ENCODE results near the gene MSL1.

Gene MSL1, protein sequence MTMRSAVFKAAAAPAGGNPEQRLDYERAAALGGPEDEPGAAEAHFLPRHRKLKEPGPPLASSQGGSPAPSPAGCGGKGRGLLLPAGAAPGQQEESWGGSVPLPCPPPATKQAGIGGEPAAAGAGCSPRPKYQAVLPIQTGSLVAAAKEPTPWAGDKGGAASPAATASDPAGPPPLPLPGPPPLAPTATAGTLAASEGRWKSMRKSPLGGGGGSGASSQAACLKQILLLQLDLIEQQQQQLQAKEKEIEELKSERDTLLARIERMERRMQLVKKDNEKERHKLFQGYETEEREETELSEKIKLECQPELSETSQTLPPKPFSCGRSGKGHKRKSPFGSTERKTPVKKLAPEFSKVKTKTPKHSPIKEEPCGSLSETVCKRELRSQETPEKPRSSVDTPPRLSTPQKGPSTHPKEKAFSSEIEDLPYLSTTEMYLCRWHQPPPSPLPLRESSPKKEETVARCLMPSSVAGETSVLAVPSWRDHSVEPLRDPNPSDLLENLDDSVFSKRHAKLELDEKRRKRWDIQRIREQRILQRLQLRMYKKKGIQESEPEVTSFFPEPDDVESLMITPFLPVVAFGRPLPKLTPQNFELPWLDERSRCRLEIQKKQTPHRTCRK

GRCh38 chr17:40121181-40122135 is at the start of gene MSL1:
TSS of gene MSL1 (plus strand) at chr17:40121971. CDS start at chr17:40122613, 642 bp downstream.
- peak; percentile 84 for DNase-seq (ENCODE audit: low spot score)

GRCh38 chr17:40072040-40072734 is 49.6 kb upstream of the MSL1 start:
- peak; percentile 89 for DNase-seq (ENCODE audit: low spot score)

DNA sequence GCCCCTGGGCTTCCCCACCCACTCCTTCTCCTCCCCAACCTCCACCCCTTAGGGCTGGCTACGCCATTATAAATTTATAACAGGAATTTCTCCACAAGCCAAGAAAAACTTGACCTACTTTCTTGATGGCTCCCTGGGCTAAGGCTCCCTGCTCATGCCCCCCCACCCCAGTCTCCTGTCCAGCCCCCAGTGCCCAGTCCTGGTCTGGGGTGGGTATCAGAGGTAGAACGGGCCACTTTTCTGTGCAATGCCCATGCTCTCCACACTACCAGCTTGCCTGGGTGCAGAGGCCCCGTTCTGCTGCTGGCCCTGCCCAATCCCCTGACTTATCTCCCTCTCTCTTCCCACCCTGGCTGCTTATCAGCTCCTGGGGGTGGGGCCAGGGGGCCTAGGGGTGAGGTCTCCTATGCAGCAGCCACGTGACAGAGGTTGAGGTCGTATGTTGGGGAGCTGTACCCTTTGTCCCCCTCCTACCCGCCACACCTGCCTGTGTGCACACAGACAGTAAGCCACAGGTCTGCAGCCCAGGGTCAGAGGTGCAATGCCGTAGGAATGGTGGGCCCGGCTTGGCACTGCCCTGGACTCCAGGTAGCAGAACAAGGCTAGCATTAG is 48.9 kb upstream of the MSL1 start:
- peak; percentile 76 for DNase-seq (ENCODE audit: low spot score)

DNA sequence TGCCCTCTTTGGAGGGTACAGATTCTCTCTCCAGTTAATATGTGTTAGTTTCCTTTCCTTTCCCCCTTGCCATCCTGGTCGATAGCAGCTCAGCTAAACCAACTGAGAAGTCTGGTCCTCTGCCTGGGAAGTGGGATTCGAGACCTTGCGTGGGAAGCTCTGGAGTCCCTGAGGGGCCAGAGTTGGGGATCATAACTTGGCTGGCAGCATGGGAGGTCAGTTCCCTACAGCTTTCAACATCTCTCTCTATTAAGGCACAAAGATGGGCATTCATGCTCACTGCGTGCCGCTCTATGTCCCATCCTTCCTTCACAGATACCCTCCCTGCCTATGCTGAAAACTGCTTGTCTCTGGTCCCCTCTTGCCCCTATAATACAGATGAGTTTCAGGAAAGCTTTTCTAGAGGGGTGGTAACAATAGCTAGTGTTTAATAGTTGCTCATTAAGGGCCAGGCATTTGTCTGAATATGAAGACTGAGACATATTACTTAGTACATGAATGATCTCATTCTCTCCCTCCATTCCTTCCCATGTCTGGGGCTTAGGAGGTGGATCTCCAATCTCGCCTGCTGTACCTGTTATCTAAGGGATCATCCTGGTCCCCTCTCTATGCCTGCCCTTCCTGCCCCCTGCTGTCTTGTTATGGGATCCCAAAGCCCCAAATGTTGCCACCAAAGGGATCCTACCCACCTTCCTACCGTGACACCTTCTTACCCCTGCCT is 48.2 kb upstream of the MSL1 start:
- peak; percentile 17 for DNase-seq (ENCODE audit: low spot score)

GRCh38 chr17:40074175-40074512 is 47.6 kb upstream of the MSL1 start:
- peak; percentile 5 for DNase-seq (ENCODE audit: low spot score)

- peak; percentile 64 for DNase-seq (ENCODE audit: low spot score)
These were observed 46.9 kb upstream of the MSL1 start for GRCh38 chr17:40074871-40075200.

DNA sequence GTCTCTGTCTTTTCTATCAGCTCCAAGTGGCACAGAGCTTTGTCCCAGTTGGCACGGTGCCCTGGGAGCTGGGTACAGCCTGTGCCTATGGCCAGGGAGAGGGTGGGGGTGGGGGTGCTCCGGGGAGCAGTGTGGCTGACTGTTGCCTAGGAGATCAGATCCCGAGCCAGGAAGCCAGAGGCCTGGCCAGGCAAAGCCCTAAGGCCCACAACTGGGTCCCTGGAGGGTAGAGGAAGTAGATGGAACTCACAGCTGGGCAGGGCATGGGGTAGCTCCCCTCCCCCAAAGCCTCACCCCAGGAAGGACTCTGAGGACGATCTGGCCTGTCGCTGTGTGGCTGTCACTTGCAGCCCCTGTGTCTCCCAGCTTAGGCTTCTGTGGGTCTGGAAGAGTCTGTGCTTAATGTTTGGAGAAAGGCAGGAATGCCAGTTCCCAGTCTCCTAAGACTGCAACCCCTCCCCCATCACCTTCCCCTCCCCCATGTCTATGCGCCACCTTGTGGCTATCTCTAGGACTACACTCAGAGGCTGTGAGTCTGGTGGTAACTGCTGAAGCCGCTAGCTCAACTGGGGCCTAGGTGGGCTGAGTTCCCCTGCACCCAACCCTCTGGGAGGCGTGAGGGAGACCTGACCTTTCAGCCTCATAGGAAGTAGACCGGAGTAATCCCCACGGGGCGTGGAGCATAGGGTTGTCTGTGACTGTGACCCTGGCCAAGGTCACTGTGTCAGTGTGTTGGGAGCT is 46.4 kb upstream of the MSL1 start:
- peak; percentile 85 for DNase-seq (ENCODE audit: low spot score)

GRCh38 chr17:40075942-40076498 is 45.8 kb upstream of the MSL1 start:
- no peak for DNase-seq (ENCODE audit: low spot score)

- DNase-seq (ENCODE audit: low spot score) = no peak
These were observed 45.2 kb upstream of the MSL1 start for GRCh38 chr17:40076591-40076990.

- no peak for DNase-seq (ENCODE audit: low spot score)
These were observed 42.2 kb upstream of the MSL1 start for GRCh38 chr17:40079545-40079944.

GRCh38 chr17:40084477-40084876 is 37.3 kb upstream of the MSL1 start:
- DNase-seq (ENCODE audit: low spot score) = no peak

DNA sequence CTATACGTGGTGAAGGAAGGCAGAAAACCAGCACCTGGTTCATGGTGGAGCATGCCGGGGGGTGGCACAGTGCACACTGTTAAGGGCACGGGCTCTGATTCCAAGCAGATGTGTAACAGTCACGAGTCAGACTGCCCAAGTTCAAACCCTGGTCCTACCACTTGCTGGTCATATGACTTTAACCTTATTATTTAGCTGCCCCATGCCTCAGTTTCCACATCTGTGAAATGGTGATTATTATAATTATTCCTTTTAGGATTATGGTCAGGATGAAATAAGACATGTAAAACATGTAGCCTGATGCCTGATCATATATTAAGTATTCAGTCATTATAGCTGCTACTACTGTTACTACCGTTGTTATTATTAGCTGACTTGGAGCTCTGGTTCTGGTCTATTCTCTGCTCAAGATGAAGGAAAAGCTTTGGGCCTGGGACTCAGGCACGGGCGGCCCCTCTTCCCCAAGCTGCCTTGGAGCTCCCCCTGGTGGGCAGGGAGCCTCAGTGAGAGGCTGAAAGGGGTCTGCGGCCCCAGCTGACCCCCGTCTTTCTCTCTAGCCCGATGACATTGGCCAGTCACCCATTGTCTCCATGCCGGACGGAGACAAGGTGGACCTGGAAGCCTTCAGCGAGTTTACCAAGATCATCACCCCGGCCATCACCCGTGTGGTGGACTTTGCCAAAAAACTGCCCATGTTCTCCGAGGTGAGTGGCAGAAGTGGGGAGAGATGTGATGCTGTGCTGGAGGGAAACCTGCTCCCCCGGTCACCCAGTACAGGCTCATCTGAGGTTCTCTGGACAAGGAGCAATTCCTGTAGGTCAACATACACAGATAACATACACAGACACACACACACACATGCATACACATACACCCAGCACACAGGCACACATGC is 35.4 kb upstream of the MSL1 start:
- peak; percentile 73 for DNase-seq (ENCODE audit: low spot score)

DNA sequence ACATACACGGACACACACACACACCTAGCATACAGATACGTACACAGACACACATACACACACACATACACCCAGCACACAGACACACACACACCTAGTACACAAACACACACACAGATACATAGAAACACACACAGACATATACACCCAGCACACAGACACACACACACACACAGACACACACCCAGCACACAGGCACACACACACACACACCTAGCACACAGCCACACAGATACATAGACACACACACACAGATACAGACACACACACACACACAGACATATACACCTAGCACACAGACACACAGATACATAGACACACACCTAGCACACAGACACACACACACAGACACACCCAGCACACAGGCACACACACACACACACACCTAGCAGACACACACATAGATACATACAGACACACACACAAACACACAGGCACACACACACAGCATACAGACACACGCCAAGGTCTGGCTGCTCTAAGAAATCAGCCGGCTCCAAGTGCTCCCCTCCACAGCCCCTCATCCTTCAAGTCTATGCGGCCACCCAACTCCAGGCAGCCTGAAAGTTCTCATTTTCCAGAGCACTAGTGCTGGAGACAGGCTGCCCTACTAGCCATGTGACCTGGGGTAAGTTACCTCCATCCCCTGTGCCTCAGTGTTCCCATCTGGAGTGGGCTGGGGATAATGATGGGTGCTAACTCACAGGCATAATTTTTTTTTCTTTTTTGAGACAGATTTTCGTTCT is 34.5 kb upstream of the MSL1 start:
- DNase-seq (ENCODE audit: low spot score) = no peak

GRCh38 chr17:40087903-40088718 is 33.7 kb upstream of the MSL1 start:
- DNase-seq (ENCODE audit: low spot score) = no peak

- no peak for DNase-seq (ENCODE audit: low spot score)
These were observed 32.5 kb upstream of the MSL1 start for GRCh38 chr17:40089077-40089895.

All from hematopoietic multipotent progenitor cell treated with erythropoietin and hydrocortisone succinate and interleukin-3 and kit ligand, for 17 days (in vitro differentiated cells).